ENCODE data around the gene ABTB2.

Gene ABTB2

GRCh38 chr11:34161361-34161760 lies 196.4 kb downstream of the ABTB2 start:
- DNase-seq = no peak

GRCh38 chr11:34160791-34161190 lies 197.0 kb downstream of the ABTB2 start:
- DNase-seq = no peak

DNA sequence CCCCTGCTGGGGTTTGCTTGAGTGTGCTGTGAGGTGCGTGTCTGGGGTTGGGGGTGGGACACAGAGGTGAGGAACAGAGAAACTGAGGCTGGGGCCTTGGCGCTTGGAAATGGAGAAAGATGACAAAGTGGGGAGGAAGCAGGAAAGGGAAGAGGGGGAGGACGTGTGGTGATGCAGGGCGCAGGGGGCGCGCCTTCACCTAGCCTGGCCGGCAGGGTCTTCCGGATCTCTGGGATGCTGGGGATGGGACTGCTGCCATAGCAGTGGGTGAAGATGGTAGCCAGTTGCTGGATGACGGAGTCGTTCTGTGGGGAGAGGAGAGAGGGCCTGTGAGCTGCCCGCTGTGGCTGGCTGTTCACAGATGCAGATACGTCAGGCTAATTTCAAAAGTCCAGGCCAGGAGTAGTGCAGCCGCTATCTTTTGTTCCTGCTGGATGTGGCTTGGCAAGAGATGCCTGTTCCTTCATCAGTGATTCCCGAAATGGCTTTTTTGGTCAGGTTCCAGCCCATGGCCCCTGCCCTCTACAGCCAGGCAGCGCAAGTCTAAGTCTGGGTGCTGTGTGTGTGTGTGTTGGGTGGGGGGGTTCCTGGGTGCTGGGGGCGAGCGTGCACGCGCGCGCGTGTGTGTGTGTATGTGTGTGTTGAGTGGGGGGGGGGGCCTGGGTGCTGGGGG lies 197.6 kb downstream of the ABTB2 start:
- no peak for DNase-seq

DNA sequence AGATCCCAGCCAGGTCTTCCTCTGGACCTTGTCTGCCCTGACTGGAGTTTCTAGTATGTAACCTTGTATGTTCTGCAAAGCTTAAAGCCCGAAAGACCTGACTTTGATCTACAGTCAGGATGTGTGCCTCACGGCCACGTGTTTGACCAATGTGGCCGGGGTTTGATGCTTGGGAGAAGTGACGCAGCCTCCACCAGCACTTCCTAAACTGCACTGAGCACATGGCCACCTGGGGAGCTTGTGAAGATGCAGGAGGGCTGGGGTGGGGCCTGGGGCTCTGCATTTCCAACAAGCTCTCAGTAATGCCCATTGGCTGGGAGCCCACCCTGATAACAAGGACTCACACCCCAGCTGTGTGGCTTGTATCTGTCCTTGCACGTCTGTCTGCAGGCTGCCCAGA lies 199.1 kb downstream of the ABTB2 start:
- peak; percentile 43 for DNase-seq

DNA sequence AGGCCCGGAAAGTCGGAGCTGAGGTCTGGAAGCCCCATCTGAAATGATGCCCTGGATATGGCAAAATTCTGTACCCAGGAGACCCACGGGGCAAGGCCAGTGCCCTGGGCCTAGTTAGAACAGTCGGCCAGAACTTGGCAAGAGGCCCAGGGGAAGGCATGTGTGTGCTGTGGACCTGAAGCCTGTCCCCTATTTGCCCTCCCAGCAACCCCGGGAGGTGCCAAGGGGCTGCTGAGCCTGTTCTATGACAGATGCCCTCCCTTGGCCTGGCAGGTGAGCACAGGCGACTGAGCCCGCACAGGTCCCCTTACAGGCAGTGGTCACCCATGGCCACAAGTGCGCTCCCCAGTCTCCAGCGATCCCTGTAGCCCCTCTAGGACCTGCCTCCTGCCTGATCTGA lies 200.6 kb downstream of the ABTB2 start:
- DNase-seq = no peak

DNA sequence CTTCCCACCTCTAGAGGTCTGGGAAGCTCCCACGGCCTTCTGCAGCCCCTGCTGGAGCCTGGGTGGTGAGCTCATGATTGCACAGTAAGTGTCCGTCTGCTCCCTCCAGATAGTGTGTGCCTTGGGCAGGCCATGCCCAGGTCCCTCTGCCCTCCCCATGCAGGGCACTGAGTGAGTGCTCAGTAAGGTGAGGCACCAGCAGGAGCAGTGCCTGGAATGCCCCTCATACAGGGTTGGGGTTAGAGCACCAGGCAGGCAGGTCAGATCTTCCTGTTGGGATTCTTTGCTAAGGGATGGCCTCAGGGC lies 202.1 kb downstream of the ABTB2 start:
- no peak for DNase-seq

DNA sequence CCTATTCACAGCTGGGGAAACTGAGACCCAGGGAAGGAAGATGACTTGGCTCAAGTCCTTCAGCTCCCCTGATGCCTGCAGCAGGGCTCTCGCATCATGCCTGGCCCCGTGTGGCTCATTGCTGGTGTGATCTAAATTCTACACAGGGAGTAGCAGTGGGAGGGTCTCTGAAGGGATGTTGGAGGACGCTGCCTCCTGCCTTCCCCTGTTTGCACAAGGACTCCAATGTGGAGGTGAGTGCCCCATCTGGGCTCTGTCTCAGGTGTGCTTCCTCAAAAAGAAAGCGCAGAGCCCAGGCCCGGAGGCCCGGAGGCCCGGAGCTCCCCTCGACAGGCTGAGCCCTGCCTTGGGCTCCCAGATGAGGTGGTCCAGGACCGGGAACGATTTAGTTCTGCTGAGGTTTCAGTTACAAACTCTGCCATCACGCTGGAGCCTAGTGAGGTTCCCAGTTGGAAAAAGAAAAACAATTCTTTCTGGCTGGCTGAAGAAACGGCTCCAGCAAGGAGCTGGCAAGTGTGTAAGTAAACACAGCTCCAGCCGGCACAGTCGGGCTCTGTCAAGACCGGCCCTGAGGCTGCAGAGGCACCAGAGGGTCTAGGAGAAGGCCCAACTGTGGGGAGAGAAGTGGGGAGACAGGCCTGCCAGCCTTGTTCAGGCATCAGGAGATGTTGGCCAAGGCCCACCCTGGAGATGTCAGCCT lies 202.6 kb downstream of the ABTB2 start:
- no peak for DNase-seq

DNA sequence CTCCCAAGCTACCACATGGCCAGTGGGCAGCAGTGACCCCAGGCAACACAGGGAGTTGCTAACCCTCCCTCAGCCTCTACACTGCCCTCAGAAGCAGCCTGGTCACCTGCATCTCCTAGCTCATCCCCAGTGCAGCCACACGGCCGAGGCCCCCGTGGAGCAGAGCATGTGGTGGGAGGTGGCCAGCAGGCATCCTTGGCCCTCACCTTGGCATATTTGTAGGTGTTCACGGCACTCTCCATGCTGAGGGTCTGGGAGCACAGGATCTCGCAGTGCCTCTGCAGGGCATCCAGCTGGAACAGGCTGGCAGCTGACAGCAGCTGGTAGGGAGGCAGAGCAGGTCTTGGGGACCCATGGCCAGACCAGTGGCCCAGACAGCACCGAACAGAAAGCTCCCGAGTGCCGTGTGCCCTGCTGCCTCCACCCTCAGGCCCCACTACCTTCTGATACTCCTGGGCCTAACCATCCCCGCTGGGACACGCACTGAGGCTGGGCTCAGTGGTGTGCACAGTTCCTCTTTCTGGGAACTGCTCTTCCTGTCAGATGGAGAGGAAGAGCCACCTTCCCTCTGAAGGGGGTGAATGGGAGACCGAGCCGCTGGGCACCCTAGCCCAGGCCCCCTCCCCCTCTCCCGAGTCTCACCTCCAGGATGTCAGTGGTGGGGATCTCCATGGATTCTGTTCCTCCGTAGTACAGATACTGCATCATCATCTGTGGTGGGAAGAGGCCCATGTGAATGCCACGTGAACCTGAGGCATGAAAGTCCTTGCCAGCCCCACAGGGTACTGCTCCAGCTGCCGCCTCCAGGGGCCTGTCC lies 203.5 kb downstream of the ABTB2 start:
- DNase-seq = no peak

DNA sequence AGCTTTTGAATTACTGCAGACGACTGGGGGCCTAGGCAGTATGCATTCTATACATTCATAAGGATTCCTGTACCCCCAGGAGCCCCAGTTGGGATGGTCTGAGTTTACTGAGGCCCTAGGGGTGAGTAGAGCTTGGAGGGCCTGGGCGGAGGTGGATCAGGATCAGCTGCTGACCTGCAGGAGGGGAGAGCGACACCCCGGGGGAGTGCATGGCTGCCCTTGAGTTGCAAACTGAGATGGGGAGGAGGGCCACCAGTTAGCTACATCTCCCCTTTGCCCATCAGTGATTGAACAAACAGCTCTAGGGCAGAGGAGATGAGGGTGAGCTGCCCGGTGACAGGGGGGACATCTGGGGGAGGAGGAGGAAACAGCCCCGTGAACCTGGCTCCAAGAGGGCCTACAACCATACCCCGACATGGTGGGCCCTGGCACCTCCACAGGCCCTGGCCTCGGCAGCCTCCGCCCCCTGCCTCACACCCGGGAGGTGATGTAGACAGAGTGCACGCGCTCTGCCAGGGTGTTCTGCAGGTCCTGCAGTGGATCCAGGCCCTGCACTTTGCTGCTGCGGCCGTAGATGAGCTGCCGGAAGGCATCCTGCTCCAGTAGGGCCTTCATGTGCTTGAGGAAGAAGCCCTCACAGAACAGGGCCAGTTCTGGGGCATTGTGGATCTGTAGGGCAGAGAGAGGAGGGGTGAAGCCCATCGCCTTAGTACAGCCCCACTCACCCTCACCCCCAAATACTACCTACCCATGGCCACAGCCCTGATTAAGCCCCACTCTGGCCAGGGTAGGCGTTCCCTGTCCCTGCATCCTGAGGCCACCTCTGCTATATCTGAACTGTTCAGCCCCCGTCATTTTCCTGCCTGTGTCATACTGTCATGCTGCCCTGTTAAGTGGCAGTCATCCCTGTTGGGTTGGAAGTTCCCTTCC lies 205.6 kb downstream of the ABTB2 start:
- DNase-seq = no peak

GRCh38 chr11:34151166-34151565 lies 206.6 kb downstream of the ABTB2 start:
- DNase-seq = no peak

DNA sequence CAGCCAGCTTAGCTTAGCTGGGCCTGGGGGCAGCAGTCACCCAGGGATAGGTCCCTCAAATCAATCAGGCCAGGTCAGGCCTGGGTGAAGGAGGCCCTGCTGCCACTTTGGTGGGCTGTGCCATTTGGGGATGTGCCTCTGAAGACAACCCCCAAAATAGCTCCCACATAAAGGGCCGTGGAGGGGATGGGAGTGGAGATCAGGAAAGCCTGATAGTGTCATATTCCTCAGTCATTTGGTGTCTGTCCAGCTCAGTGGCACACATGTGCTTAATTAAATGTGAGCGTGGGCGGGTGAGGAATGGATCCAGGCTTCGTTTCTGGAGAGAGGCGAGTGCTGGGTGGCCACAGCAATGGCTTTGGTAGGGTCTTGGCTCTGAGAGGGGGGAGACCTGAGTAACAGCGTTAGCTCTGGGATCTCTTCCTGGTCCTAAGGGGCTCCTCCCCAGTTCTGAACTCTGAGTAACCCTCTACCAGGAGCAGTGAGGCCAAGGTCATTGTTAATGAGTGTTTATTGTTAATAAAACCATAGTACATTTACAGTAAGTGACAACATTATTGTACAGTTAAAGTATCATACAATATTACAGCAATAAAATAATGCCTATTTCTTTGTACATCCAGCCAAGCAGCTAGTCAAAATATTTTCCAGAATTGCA lies 207.2 kb downstream of the ABTB2 start:
- no peak for DNase-seq

- no peak for DNase-seq
These were observed 208.0 kb downstream of the ABTB2 start for GRCh38 chr11:34149786-34150185.

DNA sequence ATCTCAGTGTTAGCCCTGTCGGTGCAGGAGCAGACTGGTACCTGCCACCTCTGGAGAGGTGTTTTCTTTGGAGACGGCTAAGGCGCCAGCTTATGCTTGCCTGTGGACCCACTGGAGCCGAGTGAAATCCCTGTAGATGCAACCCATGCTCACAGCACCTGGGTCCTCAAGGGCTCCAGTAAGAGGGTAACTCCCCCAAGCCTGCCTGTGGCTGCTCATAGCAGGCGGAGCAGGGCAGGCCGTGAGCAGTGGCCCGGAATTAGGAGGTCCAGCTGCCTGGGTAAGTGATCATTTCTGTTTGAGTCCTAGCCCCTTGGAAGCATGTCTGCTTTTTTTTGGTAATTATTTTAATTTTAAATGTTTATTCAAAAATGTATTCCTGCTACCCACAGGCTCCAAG lies 208.5 kb downstream of the ABTB2 start:
- DNase-seq = no peak

DNA sequence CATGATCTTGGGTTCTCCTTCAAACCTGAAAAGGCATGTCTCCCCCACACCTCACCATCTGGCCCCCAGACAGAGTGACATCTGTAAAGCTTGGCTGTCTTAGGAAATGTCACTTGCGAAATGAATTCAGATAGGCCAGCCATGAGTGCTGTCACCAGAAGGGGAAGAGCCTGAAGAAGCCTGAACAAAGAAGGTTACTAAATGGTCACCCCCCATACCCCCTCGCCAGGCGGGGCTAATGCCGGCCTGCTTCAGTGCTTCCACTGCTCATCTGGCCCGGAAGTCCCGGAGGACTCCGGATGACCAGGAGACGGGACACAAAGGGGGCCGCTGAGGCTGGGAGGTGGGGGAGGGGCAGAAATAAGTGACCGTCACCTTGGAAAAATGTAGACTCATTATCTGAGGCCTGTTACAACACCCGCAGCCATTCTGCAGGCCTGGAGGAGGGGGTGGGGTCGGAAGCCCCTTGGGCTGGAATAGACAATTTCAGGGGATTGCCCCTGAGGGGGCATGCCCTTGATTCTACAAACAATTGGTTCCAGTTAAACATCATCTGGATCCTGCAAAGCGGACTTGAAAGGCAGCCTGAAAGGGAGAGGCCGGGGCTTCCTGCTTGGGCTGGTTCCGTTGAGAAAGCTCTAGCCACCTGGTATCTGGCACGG lies 209.2 kb downstream of the ABTB2 start:
- DNase-seq = no peak

DNA sequence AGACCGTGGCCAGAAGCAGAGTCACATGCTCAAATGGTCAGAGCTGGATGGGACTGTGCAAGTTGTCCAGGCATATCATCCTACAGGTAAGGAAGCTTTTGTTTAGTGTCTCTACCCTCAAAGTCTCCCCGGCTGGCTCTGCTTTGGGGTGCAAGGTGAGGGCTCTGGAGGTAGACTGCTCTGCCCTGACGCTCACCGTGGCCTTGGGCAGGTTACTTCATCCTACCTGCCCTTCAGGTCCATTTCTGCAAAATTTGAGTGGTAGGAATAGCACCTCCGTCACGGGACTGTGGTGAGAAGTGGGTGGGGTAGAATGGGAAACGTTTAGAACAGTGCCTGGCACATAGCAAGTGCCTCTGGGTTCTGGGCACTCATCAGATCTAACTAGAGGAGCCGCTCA lies 210.2 kb downstream of the ABTB2 start:
- no peak for DNase-seq

DNA sequence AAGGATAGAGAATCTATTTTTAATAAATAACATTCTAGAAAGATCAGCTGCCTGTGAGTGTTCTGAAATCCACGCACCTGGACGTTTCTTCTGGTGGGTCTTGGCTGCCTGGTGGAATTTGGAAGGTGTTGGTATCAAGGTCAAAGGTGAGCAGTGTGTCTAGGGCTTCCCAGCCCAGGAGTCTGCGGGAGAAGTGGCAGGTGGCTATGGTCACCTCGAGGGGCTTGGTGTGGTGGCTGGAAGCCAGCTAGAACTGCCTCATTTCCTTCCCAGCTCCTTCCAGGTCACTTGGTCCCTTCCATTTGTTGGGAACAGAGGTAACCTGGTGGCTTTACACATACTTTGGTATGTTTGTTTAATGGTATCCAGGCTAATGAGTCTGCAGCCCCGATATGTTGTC lies 210.9 kb downstream of the ABTB2 start:
- DNase-seq = no peak

DNA sequence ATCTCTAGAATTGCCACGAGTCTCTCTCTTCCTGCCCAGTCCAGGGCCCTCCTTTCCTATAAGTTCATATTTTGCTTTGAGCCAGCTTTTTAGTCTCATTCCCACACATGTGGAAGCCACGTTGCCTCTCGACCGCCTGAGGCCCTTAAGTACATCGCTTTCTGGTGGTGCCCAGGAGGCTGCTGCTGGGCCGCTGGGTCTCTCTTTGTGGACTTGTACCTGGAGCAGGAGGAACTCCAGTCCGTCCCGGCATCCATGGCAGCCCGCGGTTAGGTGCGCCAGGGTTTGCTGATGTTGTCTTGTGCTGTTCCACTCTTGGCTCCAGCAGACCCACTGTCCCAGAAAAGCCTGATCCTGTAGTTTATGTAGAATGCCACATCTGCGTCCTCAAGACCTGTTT lies 211.4 kb downstream of the ABTB2 start:
- no peak for DNase-seq

GRCh38 chr11:34145847-34146381 lies 211.9 kb downstream of the ABTB2 start:
- no peak for DNase-seq

GRCh38 chr11:34145073-34145472 lies 212.7 kb downstream of the ABTB2 start:
- no peak for DNase-seq

- DNase-seq = no peak
These were observed 214.8 kb downstream of the ABTB2 start for GRCh38 chr11:34143048-34143447.

- DNase-seq = no peak
These were observed 217.7 kb downstream of the ABTB2 start for GRCh38 chr11:34140149-34140548.

- no peak for DNase-seq
These were observed 218.5 kb downstream of the ABTB2 start for GRCh38 chr11:34139346-34139745.
